ENCODE data around the gene HRH1. TPM values are rescaled to one million over a fixed set of nuclear protein-coding genes. Genes with fewer than 3 reads are reported as not detected.

HRH1 gene
- polyA plus RNA-seq, 3 donors, result 0.08 to 0.24 TPM; not detected in 1

- H3K4me1 Mint-ChIP-seq, result no peaks in the 10 kb centered on the region
- intact Hi-C loops (cut with micrococcal nuclease), result no loop called here
- Histone ChIP-seq H3K4me2 (replicated peaks; ENCODE audit: extremely low read depth, low read length, poor library complexity, severe bottlenecking) (no peak overlapping the region), H4K20me1 (ENCODE audit: insufficient read depth, low read length) (no peaks in the 10 kb centered on the region), H3K4me3 (replicated peaks in 1 of 3; ENCODE audit: low read depth in 2 of 3, low read length in 3 of 3) (no peak overlapping the region), H3K79me2 (ENCODE audit: insufficient read depth, low read length) (no peaks in the 10 kb centered on the region), H2AFZ (ENCODE audit: insufficient read depth, low read depth, low read length, poor library complexity, severe bottlenecking) (no peak overlapping the region), H3K27me3 (ENCODE audit: control insufficient read depth in 2 of 2, insufficient read depth in 2 of 2, low read length in 2 of 2) (no peaks in the 10 kb centered on the region), H3K36me3 (replicated peaks in 1 of 2; ENCODE audit: control insufficient read depth in 1 of 2, insufficient read depth in 2 of 2, low read length in 2 of 2) (peaks cover 0 to 11% of the 10 kb centered on the region in 2 donors), H3K4me1 (ENCODE audit: control insufficient read depth in 1 of 2, insufficient read depth in 2 of 2, low read length in 2 of 2) (peaks cover 12 to 18% of the 10 kb centered on the region in 2 donors), H3K27ac (ENCODE audit: low read depth in 1 of 2, low read length in 2 of 2) (no peak overlapping the region), H3K9ac (ENCODE audit: insufficient read depth, low read length, poor library complexity, severe bottlenecking) (no peak overlapping the region), H3K9me3 (replicated peaks in 1 of 2; ENCODE audit: control insufficient read depth in 1 of 2, insufficient read depth in 1 of 2, low read length in 2 of 2) (no peaks in the 10 kb centered on the region)
- DNase-seq, result no peak
- H3K27me3 Mint-ChIP-seq (ENCODE audit: low read depth in 3 of 3), result peaks cover 0 to 5% (median 0%) of the 10 kb centered on the region in 3 donors
- H3K36me3 Mint-ChIP-seq, result peaks cover 5 to 9% of the 10 kb centered on the region in 2 donors
- H3K4me3 Mint-ChIP-seq, result no peak overlapping the region
- no peaks in the 10 kb centered on the region for H3K9me3 Mint-ChIP-seq
- WGBS (ENCODE audit: insufficient coverage), result no CpG with 5 or more reads among the region's 3 CpGs
- TF ChIP-seq CTCF (IDR thresholded peaks at IDR 0.05), result no peak
- no peak overlapping the region for H3K27ac Mint-ChIP-seq
These were observed 33.4 kb downstream of the HRH1 start for GRCh38 chr3:11187681-11188080.

DNA sequence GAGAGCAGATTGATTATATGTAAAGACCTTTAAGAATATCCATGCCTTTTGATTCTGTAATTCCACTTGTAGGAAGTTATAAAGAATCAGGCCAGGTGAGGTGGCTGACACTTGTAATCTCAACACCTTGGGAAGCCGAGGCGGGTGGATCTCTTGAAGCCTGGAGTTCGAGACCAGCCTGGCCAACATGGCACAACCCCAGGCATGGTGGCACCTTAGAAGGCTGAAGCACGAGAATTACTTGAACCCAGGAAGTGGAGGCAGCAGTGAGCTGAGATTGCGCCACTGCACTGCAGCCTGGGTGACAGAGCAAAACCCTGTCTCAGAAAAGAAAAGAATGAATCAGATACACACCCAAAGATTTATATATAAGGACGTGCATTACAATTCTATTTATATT is 33.9 kb downstream of the HRH1 start:
- TF ChIP-seq CTCF (IDR thresholded peaks at IDR 0.05), result no peak
- Histone ChIP-seq H4K20me1 (ENCODE audit: insufficient read depth, low read length) (no peaks in the 10 kb centered on the region), H3K79me2 (ENCODE audit: insufficient read depth, low read length) (no peaks in the 10 kb centered on the region), H3K27me3 (ENCODE audit: control insufficient read depth in 2 of 2, insufficient read depth in 2 of 2, low read length in 2 of 2) (no peaks in the 10 kb centered on the region), H3K27ac (ENCODE audit: low read depth in 1 of 2, low read length in 2 of 2) (no peak overlapping the region), H3K36me3 (replicated peaks in 1 of 2; ENCODE audit: control insufficient read depth in 1 of 2, insufficient read depth in 2 of 2, low read length in 2 of 2) (peaks cover 0 to 14% of the 10 kb centered on the region in 2 donors), H3K4me1 (ENCODE audit: control insufficient read depth in 1 of 2, insufficient read depth in 2 of 2, low read length in 2 of 2) (peaks cover 12 to 18% of the 10 kb centered on the region in 2 donors), H3K9me3 (replicated peaks in 1 of 2; ENCODE audit: control insufficient read depth in 1 of 2, insufficient read depth in 1 of 2, low read length in 2 of 2) (no peaks in the 10 kb centered on the region), H2AFZ (ENCODE audit: insufficient read depth, low read depth, low read length, poor library complexity, severe bottlenecking) (no peak overlapping the region), H3K4me2 (replicated peaks; ENCODE audit: extremely low read depth, low read length, poor library complexity, severe bottlenecking) (no peak overlapping the region), H3K4me3 (replicated peaks in 1 of 3; ENCODE audit: low read depth in 2 of 3, low read length in 3 of 3) (no peak overlapping the region), H3K9ac (ENCODE audit: insufficient read depth, low read length, poor library complexity, severe bottlenecking) (no peak overlapping the region)
- Mint-ChIP-seq H3K36me3 (peaks cover 9 to 14% of the 10 kb centered on the region in 2 donors), H3K27ac (peak overlapping the region in 1 of 7 donors; percentile 19), H3K27me3 (ENCODE audit: low read depth in 3 of 3) (peaks cover 0 to 3% (median 0%) of the 10 kb centered on the region in 3 donors), H3K4me1 (no peaks in the 10 kb centered on the region), H3K9me3 (no peaks in the 10 kb centered on the region), H3K4me3 (no peak overlapping the region)
- intact Hi-C loops (cut with micrococcal nuclease), result no loop called here
- WGBS (ENCODE audit: insufficient coverage), result 100% methylated on average over 2 of the region's 6 CpGs
- no peak for DNase-seq

All from CD14-positive monocyte (primary cell).